Neuron (in vitro differentiated cells): ENCODE measurements around the gene TMEM95.
"Not testable (repeated sequence)": the region's sequence is repeated elsewhere in the genome, so short reads cannot be mapped to it uniquely, and the experiment has no call there.

Experiments
- H2AFZ ChIP-seq: one replicate; pipeline ENCODE4 v1.6.1; 2013; ENCODE audit warnings: low read depth, mild to moderate bottlenecking, inconsistent platforms, low read length, moderate library complexity
- H3K27me3 ChIP-seq: one replicate; pipeline ENCODE4 v1.6.1; 2013; ENCODE audit warnings: low read length; ENCODE audit not compliant: insufficient read depth
- H3K36me3 ChIP-seq: one replicate; pipeline ENCODE4 v1.6.1; 2013; ENCODE audit warnings: low read length; ENCODE audit not compliant: insufficient read depth
- H3K4me1 ChIP-seq: one replicate; pipeline ENCODE4 v1.6.1; 2013; ENCODE audit warnings: low read length; ENCODE audit not compliant: insufficient read depth
- H3K4me3 ChIP-seq: 2 replicates; pipeline ENCODE4 v1.5.1; 2013; ENCODE audit warnings: mild to moderate bottlenecking, low read length, moderate library complexity
- H3K9me3 ChIP-seq: one replicate; pipeline ENCODE4 v1.6.1; 2013; ENCODE audit warnings: low read length

The TMEM95 gene

DNA sequence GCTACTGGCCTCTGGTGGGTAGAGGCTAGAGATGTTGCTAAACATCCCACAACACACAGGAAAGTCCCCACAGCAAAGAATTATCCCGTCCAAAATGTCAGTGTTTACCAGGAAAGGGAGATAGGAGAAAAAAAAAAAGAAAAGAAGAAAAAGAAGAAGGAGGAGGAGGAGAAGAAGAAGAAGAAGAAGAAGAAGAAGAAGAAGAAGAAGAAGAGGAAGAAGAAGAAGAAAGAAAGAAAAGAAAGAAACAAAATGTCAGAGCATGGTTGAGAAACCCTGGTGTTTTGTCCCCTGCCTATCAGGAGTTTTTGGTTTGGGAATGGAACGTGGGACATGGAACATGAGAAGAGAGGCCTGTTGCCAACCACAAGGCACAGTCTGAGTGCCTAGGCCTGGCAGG lies 2.4 kb downstream of the TMEM95 start:
- Histone ChIP-seq H3K9me3 (no peaks in the 10 kb centered on the region), H3K36me3 (no peaks in the 10 kb centered on the region), H3K4me1 (peaks cover 40% of the 10 kb centered on the region), H2AFZ (no peak overlapping the region), H3K4me3 (no peak overlapping the region), H3K27me3 (no peaks in the 10 kb centered on the region)

DNA sequence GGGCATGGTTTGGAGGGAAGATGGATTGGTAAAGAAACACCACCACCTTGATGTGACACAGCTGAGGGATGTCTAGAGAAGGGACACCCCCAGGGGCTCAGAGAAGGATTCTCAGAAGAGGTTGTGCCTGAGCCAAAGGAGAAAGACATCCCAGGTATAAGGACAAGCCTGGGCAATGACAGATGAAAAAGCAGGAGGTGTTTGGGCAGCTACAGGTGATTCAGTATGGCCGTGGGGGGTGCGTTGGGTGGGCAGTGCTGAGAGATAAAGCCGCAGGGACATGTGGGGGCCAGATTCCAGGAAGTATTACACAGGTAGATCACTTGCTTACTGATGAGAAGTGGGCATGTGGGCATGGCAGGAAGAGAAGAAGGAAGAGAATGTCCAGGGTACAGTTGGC lies 7.0 kb downstream of the TMEM95 start:
- no peaks in the 10 kb centered on the region for H3K27me3 ChIP-seq
- H3K4me1 ChIP-seq = no peaks in the 10 kb centered on the region
- H3K36me3 ChIP-seq = no peaks in the 10 kb centered on the region
- no peak overlapping the region for H2AFZ ChIP-seq
- H3K9me3 ChIP-seq = no peaks in the 10 kb centered on the region
- no peak overlapping the region for H3K4me3 ChIP-seq

DNA sequence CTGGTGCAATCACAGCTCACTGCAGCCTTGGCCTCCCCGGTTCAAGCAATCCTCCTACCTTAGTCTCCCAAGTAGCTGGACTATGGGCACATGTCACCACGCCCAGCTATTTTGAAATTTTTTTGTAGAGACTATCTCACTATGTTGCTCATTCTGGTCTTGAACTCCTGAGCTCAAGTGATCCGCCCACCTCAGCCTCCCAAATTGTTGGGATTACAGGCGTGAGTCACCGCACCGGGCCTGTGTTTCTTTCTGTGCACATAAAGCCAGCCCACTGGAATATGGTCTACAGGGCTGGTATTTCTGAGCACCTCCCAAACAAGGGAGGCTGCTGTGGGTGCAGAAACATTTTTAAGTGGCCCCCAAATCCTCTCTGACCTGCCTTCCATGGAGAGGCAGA lies 8.4 kb downstream of the TMEM95 start:
- H3K4me1 ChIP-seq = peaks cover 6% of the 10 kb centered on the region
- no peaks in the 10 kb centered on the region for H3K9me3 ChIP-seq
- H3K27me3 ChIP-seq = no peaks in the 10 kb centered on the region
- H3K4me3 ChIP-seq = no peak overlapping the region
- H3K36me3 ChIP-seq = no peaks in the 10 kb centered on the region
- no peak overlapping the region for H2AFZ ChIP-seq

DNA sequence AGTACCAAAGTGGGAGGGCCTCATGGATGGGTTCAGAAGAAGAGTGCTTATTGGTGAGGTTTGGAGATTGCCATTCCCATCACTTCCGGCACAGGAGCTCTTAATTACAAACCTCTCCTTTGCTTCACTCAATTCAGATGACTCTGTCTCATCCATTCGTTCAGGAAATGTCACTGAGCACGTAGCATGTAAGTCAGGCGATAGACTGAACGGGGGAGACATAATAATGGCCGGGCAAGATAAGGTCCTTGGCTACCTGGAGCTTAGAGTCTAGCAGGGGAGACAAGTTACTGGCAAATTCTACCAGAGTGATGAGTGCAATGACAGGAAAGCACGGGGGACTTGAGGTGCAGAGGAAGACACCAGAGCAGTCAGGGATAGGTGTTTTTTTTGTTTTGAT lies 11.0 kb downstream of the TMEM95 start:
- not testable (repeated sequence) for H3K36me3 ChIP-seq, H3K4me1 ChIP-seq, H3K4me3 ChIP-seq, H3K9me3 ChIP-seq, H2AFZ ChIP-seq, H3K27me3 ChIP-seq

DNA sequence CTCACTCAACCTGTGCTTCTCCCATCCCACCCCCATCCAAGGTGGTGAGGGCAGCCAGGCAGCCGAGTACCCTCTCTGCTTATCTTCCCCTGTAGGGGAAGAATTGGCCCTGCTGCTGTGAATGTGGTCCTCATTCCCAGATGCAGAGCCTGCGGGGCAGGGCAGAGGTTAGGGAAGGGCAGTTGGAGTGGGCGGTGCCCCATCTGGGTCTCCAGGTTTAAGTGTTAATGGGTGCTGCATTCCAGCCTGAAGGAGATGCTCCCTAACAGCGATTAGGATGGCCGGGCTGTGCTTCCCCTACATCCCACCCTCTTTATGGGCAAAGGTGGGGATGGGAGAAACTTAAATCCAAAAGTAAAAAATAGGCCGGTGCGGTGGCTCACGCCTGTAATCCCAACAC lies 12.1 kb downstream of the TMEM95 start:
- no peaks in the 10 kb centered on the region for H3K27me3 ChIP-seq
- H3K36me3 ChIP-seq = no peaks in the 10 kb centered on the region
- H3K9me3 ChIP-seq = no peaks in the 10 kb centered on the region
- H3K4me3 ChIP-seq = no peak overlapping the region
- peaks cover 6% of the 10 kb centered on the region for H3K4me1 ChIP-seq
- no peak overlapping the region for H2AFZ ChIP-seq

DNA sequence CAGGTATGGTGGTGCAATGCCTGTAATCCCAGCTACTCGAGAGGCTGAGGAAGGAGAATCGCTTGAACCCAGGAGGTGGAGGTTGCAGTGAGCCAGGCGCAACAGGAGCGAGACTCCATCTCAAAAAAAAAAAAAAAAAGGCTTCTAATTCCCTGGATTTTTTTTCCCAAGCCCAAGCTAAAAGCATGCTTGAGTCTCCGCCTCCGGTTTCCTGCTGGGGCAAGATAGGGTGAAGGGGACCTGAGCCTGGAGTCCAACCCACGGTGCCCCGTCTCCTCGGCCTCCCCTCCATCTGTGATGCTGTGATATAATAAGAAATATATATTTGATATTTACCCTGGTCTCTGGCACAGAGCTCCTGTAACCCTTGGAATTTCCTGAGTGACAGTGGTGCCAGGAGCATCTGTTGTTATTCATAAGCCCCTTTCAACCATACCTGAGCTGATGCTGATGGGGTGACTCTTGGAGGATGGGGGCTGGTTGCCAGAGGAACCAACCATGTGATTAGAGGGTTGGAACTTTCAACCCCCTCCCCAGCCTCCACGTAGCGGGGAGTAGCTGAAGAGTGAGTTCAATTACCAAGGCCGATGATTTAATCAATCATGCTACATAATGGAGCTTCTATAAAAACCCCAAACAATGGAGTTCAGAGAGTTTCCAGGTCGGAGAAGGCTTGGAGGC lies 13.1 kb downstream of the TMEM95 start:
- Histone ChIP-seq H3K4me1 (peaks cover 6% of the 10 kb centered on the region), H2AFZ (no peak overlapping the region), H3K9me3 (no peaks in the 10 kb centered on the region), H3K36me3 (no peaks in the 10 kb centered on the region), H3K4me3 (no peak overlapping the region), H3K27me3 (no peaks in the 10 kb centered on the region)

DNA sequence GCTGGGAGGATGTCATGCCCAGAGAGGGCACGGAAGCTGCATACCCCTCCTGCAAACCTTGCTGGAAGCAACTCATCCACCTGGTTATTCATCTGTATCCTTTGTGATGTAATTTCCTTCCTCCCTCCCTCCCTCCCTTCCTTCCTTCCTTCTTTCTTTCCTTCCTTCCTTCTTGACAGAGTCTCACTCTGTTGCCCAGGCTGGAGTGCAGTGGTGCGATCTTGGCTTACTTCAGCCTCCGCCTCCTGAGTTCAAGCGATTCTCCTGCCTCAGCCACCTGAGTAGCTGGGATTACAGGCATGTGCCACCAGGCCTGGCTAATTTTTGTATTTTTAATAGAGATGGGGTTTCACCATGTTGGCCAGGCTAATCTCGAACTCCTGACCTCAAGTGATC lies 13.6 kb downstream of the TMEM95 start:
- H3K9me3 ChIP-seq, H3K27me3 ChIP-seq, H3K4me1 ChIP-seq, H3K36me3 ChIP-seq, H3K4me3 ChIP-seq, H2AFZ ChIP-seq: not testable (repeated sequence)

DNA sequence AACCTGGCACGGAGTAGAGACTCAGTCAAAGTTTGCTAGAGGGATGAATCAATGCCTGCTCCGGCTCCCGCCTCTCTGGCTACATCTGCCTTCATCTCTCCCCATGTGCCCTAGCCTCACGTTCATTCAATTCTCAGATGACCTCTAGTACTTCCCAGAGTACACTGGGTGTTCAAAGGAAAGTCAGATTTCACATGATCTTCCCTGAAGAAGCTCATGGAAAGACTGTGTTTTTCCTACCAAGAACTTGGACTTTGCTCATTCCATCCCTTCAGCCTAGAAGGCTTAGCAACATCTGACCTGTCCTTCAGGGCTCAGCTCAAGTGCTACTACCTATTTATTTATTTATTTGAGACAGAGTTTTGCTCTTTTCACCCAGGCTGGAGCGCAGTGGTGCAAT lies 14.9 kb downstream of the TMEM95 start:
- no peaks in the 10 kb centered on the region for H3K36me3 ChIP-seq
- H3K4me1 ChIP-seq = peaks cover 6% of the 10 kb centered on the region
- H3K4me3 ChIP-seq = no peak overlapping the region
- H3K9me3 ChIP-seq = no peaks in the 10 kb centered on the region
- H2AFZ ChIP-seq = no peak overlapping the region
- no peaks in the 10 kb centered on the region for H3K27me3 ChIP-seq

DNA sequence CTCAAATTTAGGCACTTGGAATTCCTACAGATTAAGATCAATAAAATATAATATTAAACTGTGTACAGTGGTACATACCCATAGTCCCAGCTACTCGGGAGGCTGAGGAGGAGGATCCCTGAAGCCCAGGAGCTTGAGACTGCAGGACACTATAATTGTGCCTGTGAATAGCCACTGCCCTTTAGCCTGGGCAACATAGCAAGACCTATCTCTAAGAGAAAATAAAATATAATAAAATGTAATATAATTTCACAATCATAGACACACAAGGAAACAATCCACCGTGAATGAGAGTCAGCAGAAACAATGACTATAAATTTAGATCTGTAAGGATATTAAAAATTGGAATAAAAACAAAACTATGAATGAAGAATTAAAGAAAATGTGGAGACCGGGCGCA lies 15.9 kb downstream of the TMEM95 start:
- Histone ChIP-seq H3K27me3 (no peaks in the 10 kb centered on the region), H3K9me3 (no peaks in the 10 kb centered on the region), H3K36me3 (no peaks in the 10 kb centered on the region), H2AFZ (no peak overlapping the region), H3K4me1 (peaks cover 6% of the 10 kb centered on the region), H3K4me3 (no peak overlapping the region)

DNA sequence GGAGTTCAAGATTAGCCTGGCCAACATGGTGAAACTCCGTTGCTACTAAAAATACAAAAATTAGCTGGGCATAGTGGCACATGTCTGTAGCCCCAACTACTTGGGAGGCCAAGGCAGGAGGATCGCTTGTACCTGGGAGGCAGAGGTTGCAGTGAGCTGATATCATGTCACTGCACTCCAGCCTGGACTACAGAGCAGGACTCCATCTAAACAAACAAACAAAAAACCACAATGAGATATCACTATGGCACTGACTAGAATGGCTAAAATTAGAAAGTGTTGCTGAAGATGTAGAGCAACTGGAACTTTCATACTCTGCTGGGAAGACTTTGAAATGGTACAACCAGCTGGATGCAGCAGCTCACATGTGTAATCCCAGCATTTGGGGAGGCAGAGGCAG lies 19.4 kb downstream of the TMEM95 start:
- H3K9me3 ChIP-seq = peaks cover 4% of the 10 kb centered on the region
- H3K27me3 ChIP-seq = peaks cover 3% of the 10 kb centered on the region
- H3K4me3 ChIP-seq = no peak overlapping the region
- no peak overlapping the region for H2AFZ ChIP-seq
- H3K36me3 ChIP-seq = no peaks in the 10 kb centered on the region
- H3K4me1 ChIP-seq = no peaks in the 10 kb centered on the region

DNA sequence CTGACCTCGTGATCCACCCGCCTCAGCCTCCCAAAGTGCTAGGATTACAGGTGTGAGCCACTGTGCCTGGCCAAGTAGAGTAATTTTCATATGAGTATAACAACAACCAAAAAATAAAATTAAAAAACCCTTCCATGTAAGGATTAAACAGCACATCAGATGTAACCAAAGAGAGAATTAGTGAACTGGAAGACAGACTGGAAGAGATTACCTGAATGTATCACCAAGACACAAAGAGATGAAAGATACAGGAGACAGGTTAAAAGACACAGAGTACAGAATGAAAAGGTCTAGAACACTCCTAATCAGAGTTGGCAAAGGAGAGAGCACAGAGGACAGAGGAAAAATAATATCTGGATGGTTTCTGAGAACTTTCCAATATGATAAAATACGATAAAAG lies 24.2 kb downstream of the TMEM95 start:
- H3K36me3 ChIP-seq = no peaks in the 10 kb centered on the region
- no peak overlapping the region for H2AFZ ChIP-seq
- H3K4me1 ChIP-seq = no peaks in the 10 kb centered on the region
- no peak overlapping the region for H3K4me3 ChIP-seq
- peaks cover 21% of the 10 kb centered on the region for H3K9me3 ChIP-seq
- peaks cover 46% of the 10 kb centered on the region for H3K27me3 ChIP-seq

DNA sequence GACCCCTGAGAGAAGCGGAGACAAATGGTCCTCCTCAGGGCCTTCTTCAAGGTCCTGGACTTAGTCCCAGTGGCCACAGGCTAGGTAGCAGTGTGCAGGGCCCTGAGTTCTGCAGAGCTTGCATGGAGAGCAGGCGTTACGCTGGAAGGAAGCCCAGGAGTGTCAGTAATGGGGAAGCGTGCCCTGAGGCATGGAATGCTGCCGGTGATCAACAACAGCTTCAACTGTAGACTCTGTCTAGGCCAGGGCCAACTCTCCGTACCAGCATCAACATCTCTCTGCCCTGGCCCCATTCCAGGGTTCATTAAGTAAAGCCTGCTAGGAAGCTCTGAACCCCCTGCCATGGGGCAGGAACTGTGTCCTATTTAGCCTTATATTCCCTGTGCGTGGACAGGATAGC lies 25.4 kb downstream of the TMEM95 start:
- no peak overlapping the region for H2AFZ ChIP-seq
- peaks cover 21% of the 10 kb centered on the region for H3K9me3 ChIP-seq
- no peaks in the 10 kb centered on the region for H3K36me3 ChIP-seq
- H3K27me3 ChIP-seq = peaks cover 50% of the 10 kb centered on the region
- no peak overlapping the region for H3K4me3 ChIP-seq
- no peaks in the 10 kb centered on the region for H3K4me1 ChIP-seq

DNA sequence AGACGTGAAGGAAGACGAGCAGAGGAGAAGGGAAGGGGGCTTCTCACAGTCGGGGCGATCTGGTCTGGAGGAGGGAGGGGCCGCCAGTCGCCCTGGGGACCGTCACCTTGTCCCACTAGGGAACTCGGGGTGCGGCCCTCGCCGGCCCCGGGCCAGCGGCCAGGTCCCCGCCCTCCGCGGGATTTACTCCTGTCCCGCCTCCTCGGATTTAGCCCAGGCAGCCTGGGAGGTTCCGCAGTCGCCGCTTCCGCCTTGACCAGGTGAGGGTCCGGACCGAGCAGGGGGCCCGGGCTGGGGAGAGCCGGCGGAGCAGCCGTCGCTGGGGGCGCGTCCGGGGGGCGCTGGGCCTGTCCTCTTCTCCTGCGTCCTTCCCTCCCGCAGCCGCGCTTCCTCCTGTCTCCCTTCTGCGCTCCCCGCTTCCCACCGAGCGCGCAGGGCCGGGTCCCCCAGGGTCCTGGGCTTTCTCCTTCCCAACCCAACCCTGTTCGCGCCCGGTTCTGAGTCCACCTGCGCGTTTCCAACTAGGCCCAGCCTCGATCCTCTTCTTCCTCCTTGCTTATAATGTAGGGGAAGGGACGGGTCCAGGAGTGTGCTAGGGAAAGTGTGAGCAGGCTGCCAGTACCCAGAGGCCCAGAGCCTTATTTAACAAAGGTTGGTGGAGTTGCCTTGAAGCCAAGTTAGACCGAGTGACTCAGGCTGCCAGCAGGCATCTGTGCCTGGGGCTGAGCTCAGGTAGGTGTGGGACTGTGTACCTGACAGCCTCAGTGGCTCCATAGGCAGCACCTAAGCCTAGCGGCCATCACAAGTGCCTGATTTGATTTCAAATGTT lies 26.1 kb downstream of the TMEM95 start, which contains the start of gene TNK1:
Gene TNK1, plus strand, starts transcription at position 235 of the 829 bp plus-strand sequence. CDS start 1,838 bp downstream, outside the sequence.
- no peak within 1 kb of the TSS for H3K4me3 ChIP-seq
- peaks cover 50% of the 10 kb centered on the region for H3K27me3 ChIP-seq

More for the DNA sequence above, 26.1 kb downstream of the TMEM95 start, which contains the start of gene TNK1:
- H3K36me3 ChIP-seq = no peaks in the 10 kb centered on the region
- H3K4me1 ChIP-seq = no peaks in the 10 kb centered on the region
- H2AFZ ChIP-seq = no peak within 1 kb of the TSS
- peaks cover 21% of the 10 kb centered on the region for H3K9me3 ChIP-seq
